ENCODE measurements around the gene GJC2.
"Not testable (repeated sequence)": the region's sequence is repeated elsewhere in the genome, so short reads cannot be mapped to it uniquely, and the experiment has no call there.

The GJC2 gene

DNA sequence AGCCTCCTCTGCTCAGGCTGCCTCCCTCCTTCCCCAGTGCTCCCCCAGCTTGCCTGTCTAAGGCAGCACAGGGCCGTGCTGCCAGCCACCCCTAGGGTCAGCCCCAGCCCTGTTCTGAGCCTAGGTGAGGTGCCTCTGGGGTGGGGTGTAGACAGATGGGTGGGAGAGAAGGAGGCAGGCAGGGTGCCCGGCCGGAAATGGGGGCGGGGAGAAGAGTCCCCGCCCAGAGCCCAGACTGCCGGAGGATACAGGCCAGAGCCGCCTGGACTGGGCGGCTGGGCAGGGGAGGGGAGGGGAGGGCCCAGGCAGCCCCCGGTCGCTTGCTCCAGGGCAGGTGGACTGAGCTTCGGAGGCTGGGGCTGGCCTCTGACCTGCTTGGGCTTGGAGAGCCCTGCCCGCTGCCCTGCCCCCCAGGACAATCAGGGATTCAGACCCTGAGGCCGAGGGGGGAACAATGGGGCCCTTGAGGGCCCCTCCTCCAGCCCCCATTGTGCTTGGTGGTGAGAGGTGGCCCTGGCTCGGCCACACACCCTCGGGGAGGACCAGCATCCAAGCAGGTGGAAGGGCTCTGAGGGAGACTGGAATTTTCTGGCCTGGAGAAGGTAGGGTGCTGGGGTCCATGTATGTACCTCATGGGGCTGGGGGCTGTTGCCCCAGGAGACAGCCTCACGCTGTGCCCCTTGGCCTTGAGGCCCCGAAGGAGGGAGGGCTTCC is at the start of gene GJC2:
Gene GJC2, plus strand, starts transcription at position 525 of the 714 bp plus-strand sequence. CDS start 7,829 bp downstream, outside the sequence.
- DNase-seq, result no peak

DNA sequence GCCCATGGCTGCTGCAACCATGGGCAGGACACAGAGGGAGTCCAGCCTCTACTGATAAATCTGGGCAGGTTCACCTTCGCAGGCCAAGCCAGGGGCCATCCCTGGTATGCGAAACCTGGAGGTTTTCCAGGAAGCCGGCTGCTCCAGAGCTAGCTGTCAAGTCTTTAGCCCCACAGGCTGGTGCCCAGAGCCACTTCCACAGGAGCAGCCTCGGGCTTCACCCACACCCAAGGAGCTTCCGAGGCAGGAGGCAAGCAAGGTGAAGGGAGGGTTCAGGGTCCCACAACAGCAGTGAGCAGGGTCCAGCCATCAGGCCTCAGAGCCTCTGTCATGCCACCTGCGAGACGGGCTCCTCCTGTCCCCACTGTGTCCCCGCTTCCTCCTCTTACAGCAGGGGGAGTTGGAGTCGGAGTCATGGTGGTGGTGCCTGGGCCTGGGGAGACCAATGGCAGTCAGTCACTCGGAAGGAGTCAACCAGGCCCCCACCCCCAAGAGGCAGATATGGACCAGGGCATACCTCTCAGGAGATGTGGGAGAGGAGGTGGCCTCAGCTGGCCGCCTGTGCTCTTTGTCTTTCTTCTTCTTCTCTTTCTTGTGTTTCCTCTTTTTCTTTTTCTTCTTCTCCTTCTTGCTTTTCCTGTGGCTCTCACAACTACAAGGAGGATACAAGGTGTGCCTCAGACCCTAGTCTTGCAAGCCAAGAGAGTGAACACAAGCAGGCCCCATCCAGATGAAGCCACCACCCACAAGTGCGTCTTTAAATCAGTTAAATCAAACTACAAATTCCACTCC is 48.7 kb upstream of the GJC2 start:
- no peak for DNase-seq

DNA sequence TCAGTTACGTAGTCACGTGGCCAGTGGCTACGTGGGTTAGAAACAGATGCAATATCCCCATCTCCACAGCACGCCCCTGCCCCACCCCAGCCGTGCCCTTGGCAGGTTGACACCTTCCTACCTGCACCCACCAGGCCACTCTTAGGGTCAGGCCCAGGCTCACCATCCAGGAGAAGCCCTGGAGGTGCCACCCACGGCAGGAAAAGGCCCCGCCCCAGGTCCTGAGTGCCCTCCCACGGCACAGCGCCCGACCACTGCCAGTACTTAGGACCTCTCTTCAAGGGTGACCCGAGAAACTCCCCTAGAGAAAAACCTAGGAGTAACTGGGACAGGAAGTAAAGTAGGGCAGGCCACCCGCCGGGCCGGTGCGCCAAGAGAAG is 48.1 kb upstream of the GJC2 start:
- DNase-seq, result no peak

DNA sequence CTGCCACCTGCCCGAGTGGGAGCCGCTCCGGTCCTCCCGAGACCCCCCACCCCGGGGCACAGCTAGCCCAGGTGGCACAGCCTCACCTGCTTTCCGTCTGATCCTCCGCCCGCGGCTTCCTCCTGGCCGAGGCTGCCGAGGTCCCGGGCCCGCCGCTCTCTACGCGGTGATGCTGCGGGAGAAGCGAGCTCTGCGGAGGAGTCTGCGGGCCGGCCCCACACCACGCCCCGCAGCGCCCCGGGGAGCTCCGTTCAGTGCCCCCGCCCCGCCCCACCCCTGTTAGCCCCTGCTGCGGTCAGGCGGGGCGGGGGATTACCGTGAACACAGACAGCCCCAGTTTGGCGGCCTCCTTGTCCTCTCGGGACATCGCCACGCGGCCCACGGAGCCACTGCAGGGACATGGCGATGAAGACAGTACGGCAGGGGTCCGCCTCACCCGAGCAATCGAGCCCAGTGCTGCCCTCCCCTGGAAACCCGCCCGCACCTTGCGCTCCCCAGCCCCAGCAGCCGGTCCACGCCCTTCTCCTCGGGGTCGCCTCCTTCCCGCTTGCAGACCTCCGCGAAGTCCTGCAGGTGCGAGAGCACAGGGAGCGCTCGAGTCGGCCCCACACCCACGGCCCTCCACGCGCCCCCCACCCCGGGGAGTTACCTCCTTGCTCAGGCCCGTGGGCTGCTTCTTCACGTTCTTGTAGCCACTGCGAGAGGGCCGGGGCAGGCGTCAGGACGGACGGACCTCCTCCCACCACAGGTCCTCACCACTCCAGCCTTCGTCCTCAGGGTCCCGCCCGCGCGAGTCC is 47.5 kb upstream of the GJC2 start:
- DNase-seq, result peak; percentile 12 to 18

DNA sequence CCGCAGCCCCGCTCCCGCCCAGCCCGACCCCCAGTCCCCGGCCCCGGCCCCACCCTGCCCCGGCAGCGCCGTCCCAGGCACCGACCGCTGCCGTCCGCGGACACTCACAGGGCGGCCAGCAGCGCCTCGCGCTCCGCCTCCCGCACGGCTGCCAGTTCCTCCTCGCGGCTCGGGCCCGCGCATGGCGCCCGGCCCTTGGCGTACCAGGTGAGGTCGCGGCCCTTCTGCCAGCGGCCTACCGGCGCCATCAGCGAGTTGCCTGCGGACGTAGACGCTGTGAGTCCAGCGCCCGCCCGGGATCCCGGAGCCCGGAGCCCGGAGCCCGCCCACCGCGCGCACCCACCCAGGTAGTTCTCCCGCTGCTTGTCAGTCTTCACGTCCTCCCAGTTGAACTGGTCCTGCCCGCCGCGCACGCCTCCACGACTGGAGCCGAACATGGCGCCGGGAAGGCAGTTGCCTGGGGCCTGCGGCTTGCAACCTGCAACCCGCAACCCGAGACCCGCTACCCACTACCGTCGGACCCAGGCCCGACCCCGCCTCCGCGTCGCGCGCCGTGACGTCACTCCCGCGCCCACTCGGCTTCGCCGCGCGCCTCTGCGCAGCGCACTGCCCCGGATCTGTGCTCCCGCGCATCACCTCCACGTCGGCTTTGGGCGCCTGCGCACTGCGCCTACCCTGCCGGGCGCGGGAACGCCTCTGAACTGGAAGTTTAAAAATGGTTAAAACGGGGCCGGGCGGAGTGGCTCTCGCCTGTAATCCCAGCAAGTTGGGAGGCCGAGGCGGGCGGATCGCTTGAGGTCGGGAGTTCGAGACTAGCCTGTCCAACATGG is 46.7 kb upstream of the GJC2 start, which contains the start of gene C1orf35:
Gene C1orf35, minus strand, starts transcription at position 535 of the 830 bp plus-strand sequence. Its CDS starts 98 bp downstream, at position 437.
- peak; percentile 85 to 94 for DNase-seq

DNA sequence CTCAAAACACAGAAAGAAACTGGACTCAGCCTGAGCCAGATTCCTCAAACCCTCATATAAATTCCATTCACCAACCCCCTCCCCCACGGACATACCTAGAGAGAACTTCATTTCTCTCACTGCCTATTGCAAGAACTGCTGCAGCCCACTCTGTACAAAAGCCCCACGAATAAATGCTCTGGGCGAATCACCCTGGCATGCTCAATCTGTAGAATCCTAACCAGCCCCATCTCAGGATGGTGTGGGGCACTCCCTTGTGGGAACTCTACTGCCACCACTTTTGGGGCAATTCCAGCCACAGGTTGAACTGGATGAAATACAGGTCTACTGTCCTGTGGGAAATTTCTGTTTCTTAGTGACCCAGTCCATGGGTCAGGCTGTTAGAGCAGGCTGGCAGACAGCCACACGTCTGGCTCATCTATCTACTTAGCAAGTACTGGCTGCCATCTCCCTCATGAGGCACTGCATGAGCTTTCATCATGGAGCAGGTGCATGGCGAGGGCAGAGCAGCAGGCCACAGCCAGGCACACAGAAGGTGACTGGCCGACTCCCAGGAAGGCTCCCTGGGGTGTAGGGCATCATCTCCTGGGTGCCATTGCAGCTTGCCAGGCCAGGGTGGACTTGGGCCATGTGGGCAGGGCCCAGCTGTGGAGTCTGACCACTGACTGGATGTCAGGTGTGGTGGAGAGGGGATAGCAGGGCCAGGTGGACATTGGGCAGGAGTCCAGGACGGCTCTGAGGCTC is 45.0 kb upstream of the GJC2 start:
- no peak for DNase-seq

DNA sequence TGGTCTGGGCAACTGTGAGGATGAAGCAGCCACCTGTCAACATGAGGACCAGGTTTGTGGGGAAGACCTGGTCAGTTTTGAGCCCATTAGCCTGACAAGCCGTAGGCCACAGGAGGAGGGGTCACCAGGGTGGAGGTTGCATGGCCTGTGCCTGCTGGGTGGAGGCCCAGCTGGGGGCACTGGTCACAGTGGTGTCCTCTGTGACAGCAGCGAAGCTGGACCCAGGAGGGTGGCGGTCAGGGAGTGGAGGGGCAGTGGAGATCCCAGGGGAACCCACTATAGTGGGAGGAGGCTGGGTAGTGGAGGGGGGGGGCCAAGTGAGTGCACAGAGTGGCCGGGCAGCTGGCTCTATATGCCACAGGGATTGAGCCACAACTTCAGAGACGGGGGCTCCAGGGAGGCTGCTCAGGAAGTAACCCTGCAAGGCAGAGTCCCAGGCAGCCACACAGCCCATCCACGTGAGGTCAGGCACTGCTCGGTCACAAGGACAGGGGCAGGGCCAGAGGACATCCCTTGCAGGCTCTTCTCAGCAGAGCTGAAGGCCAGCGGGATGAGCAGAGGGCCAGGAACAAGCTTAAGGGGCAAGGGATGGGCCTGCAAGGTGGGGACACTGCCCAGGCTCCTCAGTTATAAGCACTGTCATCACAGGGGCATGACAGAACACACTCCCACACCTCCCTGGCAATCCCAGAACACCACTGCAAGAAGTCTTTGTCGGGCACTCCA is 44.3 kb upstream of the GJC2 start:
- DNase-seq, result no peak

DNA sequence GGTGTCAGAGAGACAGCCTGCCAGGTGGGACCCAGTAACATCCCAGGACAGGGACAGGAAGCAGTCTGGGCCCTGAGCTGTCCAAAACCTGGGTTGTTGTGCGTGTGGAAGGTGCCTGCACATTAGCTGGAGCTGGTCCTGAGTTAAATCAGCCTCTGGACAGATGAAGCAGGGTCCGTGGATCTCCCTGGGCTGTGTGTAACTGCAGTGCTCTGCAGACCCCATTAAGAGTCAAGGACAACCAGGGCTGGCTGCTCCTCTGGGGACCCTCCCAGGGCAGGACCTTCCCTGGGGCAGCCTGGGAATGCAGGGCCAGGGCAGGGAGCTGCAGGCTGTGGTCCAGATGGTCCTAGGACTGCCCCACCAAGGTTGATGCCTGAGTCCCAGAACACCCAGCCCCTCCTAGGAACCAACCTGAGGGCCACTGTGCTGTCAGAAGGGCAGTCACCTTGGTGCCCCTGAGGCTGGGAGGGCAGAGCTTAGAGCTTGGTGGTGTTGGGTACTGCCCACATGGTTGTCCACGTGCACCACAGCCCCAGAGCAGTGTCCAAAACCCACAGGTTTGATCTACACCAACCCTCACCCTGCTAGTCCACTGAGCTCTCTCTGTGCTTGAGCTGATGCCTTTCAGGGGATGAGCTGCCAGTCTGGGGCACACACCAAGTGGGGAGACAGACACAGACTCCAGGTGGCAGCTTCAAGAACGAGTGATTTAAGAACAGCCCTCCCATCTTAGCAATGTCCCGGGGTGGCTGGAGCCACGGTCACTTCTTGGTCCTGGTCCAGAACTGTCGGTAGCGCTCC is 43.5 kb upstream of the GJC2 start:
- DNase-seq, result no peak

DNA sequence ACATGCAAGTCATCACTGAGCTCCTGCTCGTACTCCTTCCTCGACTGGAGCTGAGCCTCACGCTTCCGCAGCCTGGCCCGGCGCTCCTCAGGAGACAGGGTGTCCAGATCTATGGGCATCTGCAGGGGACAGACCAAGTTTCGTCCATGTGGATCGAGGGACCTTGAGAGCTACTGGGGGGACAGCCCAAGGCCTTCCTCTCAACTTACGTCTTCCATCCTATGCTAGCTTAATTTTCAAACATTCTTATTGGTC is 43.0 kb upstream of the GJC2 start:
- no peak for DNase-seq

DNA sequence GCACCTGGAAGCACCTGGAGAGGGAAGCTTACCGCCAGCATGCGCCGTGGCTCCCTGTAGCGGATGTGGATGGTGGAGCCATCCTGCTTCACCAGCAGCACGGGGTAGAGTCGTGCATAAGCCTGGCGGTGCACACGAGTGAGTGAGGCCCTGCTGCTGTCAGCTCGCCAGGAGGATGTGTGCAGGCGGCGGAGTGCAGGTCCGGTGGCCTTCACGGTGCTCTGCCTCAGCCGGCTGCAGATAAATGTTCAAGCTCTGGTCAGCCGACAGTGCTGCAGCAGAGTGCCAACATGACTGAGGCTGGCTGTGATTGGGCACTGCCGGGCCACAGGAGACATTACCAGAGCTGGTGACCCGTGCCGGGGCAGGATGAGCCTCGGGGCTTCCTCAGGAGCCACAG is 42.1 kb upstream of the GJC2 start:
- DNase-seq, result no peak

DNA sequence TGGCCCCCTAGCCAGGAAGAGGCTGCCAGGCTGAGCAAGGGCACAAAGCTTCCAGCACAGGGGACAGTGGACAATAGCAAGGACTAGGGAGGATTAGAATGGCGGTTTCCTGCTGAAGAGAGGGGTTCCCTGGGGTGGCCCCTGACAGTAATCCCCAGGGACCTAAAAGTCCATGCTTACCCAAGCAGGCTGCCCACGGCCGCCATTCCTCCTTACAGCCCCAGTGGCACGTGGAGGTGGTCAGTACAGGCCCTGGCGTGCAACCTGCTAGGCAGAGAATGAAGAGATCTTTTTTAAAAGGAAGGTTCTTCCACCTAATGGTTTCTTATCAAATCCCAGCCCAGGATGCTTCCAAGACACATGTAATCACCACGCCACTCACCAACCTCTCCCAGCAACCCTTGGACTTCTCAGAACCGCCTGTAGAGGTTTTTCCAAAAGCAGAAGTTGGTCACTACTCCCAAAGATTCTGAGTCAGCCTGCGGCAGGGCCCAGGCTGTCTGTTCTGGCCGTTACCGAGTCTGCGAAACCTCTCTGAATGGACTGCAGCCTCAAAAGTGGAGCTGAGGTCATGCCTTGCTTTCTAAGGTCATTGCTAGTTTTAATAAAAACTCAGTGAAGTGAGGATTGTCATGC is 41.6 kb upstream of the GJC2 start:
- DNase-seq, result no peak

DNA sequence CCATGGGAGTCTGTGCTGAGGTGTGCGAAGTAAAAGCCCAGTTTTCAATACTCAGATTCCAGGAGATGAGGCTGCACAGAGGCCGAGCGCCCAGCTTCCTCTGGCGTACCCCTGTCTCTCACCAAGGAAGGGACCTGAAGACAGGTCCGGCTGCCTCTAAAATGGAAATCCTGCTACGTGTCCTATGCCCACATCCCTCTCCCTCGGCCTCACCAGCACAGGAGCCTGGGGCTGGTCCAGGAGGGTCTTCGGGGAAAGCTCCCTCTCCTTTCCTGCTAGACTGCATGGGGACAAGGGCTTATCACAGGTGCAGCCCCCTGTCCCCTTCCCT is 41.0 kb upstream of the GJC2 start:
- DNase-seq, result no peak

DNA sequence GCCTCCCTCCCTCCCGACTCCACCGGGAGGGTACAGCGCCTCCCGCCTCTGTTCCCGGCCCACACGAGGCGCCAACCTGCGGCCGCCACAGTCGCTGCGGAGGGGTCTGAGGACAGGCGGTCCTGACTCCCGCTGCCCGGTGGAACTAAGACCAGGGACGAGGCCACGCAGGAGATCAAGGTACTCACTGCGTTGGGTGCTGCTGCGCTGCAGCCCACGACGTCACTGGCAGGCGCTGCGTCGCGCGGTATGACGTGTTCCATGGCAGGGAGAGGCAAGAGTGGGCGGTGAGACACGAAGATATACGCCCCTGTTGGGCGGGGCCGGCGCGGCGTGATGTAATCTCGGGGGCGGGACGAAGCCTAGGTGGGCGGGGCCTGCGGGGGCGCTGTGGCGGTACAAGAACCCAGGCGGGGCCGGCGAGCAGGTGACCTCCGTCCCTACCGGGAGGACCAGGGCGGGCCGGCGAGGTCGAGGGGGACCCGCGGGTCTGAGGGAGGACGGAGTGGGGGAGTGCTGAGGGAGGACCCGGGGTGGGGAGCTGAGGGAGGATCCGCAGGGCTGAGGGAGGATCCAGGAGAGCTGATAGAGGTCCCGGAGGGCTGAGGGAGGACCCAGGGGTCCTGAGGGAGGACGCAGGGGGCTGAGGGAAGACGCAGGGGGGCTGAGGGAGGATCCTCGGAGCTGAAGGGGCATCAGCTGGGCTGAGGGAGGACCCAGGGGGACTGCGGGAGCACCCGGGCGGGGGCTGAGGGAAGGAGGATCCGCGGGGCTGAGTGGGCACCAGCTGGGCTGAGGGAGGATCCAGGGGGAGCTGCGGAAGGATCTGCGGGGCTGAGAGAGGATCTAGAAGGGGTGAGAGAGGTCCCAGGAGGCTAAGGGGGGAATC is 40.4 kb upstream of the GJC2 start, which contains the start of gene MRPL55:
Gene MRPL55, minus strand, starts transcription at position 227 of the 889 bp plus-strand sequence. CDS start 1,039 bp downstream, outside the sequence.
- peak; percentile 87 to 88 for DNase-seq

DNA sequence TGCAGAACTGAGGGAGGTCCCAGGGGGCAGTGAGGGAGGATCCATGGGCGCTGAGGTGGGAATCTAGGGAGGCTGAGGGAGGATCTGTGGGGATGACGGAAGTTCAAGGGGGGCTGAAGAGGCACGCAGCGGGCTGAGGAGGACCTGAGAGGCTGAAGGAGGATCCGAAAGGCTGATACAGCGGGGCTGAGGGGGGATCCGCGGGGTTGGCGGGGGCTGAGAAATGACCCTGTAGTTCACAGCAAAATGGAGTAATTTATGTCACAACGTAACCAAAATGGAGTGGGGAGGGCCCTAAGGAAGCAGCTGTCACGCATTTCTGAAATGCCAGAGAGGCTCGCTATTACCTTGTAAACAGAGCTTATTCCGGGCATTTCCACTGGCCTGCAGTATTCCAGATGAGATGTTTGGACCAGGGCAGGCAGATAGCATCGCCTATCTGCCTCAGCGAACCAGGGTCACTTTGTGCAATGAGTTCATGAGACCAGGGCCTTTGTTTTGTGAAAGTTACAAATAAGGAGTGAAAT is 39.7 kb upstream of the GJC2 start:
- peak in 1 of 2 experiments; percentile 41 for DNase-seq

DNA sequence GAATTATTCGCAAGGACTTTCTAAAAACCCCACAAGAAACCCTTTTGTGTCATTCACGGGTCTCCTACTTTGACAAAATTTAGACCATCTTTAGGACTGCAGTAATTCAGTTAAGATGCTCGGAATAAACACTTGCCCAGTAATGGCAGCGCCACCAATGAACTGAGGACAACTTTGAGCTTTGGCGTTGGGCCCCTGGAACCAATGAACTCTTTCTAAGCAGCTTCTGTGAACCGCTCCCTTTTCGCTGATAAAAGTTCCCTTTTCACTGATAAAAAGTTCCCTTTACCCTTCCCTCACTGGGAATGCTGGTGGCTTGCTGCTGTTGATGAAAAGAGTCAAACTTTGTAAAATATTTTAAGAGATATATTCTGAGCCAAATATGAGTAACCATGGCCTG is 39.2 kb upstream of the GJC2 start:
- no peak for DNase-seq

DNA sequence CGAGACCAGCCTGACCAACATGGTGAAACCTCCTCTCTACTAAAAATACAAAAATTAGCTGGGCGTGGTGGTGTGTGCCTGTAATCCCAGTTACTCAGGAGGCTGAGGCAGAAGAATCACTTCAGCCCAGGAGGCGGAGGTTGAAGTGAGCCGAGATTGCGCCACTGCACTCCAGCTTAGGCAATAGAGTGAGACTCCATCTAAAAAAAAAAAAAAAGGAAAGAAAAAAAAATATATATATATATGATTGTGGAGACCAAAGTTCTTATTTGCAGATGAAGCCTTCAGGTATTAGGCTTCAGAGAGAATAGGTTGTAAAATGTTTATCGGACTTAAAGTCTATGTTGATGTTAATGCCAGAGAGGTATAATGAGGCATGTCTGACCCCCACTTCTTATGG is 38.4 kb upstream of the GJC2 start:
- not testable (repeated sequence) for DNase-seq

DNA sequence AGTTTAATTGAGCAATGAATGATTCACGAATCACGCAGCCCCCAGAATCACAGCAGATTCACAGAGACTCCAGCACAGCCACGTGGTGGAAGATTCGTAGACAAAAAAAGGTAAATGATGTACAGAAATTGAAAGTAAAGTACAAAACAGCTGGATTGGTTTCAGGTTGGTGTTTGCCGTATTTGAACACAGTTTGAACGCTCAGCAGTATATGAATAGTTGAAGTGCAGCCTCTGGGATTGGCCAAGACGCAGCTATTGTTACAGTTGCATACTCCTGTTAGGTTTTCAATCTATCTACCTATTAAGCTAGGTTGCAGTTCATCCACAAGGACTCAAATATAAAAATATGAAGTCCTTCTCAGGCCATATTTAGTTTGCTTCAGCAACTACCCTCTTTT is 37.6 kb upstream of the GJC2 start:
- no peak for DNase-seq

DNA sequence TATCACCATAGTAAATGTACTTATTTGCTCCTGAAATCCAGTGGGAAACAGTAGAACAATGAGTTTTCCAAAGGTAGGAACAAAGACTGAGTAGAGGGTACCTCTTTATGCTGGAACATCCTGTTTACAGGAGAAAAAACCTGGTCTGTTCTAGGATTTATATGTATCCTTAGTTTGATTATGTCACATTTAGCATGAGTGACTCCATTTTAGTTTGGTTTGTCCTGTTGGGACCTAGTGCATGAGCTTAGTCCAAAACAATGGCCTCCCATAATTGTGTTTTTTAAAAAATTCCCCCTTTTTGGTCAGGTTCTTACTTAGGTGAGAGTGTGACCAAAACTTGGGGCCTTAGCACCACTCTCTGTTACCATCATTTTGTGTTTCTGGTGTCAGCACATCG is 37.1 kb upstream of the GJC2 start:
- no peak for DNase-seq

DNA sequence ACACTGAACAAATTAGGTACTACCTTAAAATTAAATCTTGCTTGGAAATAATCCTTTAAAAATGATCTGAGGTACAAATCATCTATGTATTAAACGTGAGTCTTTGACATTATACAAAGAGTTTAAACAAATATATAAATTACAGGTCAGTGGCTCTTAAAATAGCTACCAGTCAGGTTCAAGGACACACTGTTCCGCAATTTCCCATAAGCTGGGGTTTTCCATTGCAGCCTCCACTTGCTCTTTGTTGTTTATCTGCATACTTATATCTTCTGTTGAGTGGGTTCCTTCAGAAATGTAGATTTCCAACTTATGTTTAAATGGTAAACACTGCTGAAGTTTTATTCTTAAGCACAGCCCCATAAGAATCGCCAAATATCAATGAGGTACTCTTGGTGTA is 34.9 kb upstream of the GJC2 start:
- no peak for DNase-seq

Measured in SHP77 (cell line).